Measurements from ENCODE around the gene ATP9B. TPM values are rescaled to one million over a fixed set of nuclear protein-coding genes. Genes with fewer than 3 reads are reported as not detected.
A peak's percentile ranks its signal among the peaks of the same experiment; 100 is the strongest.

ATP9B gene
- total RNA-seq, 1 experiment from 2014 or later = 25.6 TPM

GRCh38 chr18:79400591-79401381 is 331.6 kb downstream of the ATP9B start:
- Mint-ChIP-seq H3K36me3 (ENCODE audit: insufficient read depth, unreplicated experiment) (peaks cover 8% of the 10 kb centered on the region), H3K4me3 (ENCODE audit: low read depth, unreplicated experiment) (peak overlapping the region; percentile 48), H3K4me1 (ENCODE audit: low read depth, unreplicated experiment) (no peaks in the 10 kb centered on the region), H3K27ac (ENCODE audit: unreplicated experiment) (no peak overlapping the region), H3K27me3 (ENCODE audit: unreplicated experiment) (no peaks in the 10 kb centered on the region), H3K9me3 (ENCODE audit: low read depth, unreplicated experiment) (no peaks in the 10 kb centered on the region)
- TF ChIP-seq CTCF (IDR thresholded peaks at IDR 0.05; ENCODE audit: unreplicated experiment) = no peak
- BruUV-seq (replicated peaks) = no TSS peak
- no peak for DNase-seq
- CTCF ChIA-PET = no interaction called here
- intact Hi-C loops (cut with micrococcal nuclease; ENCODE audit: unreplicated experiment) = no loop called here

- Mint-ChIP-seq H3K4me1 (ENCODE audit: low read depth, unreplicated experiment) (no peaks in the 10 kb centered on the region), H3K9me3 (ENCODE audit: low read depth, unreplicated experiment) (no peaks in the 10 kb centered on the region), H3K4me3 (ENCODE audit: low read depth, unreplicated experiment) (peak overlapping the region; percentile 48), H3K27me3 (ENCODE audit: unreplicated experiment) (no peaks in the 10 kb centered on the region), H3K36me3 (ENCODE audit: insufficient read depth, unreplicated experiment) (peaks cover 17% of the 10 kb centered on the region), H3K27ac (ENCODE audit: unreplicated experiment) (no peak overlapping the region)
- no peak for TF ChIP-seq CTCF (IDR thresholded peaks at IDR 0.05; ENCODE audit: unreplicated experiment)
- BruUV-seq (replicated peaks) = no TSS peak
- intact Hi-C loops (cut with micrococcal nuclease; ENCODE audit: unreplicated experiment) = no loop called here
- no peak for DNase-seq
- CTCF ChIA-PET = no interaction called here
Measured at GRCh38 chr18:79401494-79402208, 332.5 kb downstream of the ATP9B start.

GRCh38 chr18:79402209-79402576 is 333.0 kb downstream of the ATP9B start:
- Mint-ChIP-seq H3K4me1 (ENCODE audit: low read depth, unreplicated experiment) (no peaks in the 10 kb centered on the region), H3K36me3 (ENCODE audit: insufficient read depth, unreplicated experiment) (peaks cover 19% of the 10 kb centered on the region), H3K4me3 (ENCODE audit: low read depth, unreplicated experiment) (no peak overlapping the region), H3K27ac (ENCODE audit: unreplicated experiment) (no peak overlapping the region), H3K9me3 (ENCODE audit: low read depth, unreplicated experiment) (no peaks in the 10 kb centered on the region), H3K27me3 (ENCODE audit: unreplicated experiment) (no peaks in the 10 kb centered on the region)
- no peak for TF ChIP-seq CTCF (IDR thresholded peaks at IDR 0.05; ENCODE audit: unreplicated experiment)
- CTCF ChIA-PET = no interaction called here
- intact Hi-C loops (cut with micrococcal nuclease; ENCODE audit: unreplicated experiment) = no loop called here
- BruUV-seq (replicated peaks) = no TSS peak
- DNase-seq = no peak

GRCh38 chr18:79402977-79403722 is 334.0 kb downstream of the ATP9B start:
- H3K4me1 Mint-ChIP-seq (ENCODE audit: low read depth, unreplicated experiment) = no peaks in the 10 kb centered on the region
- no peak for DNase-seq
- CTCF ChIA-PET = no interaction called here
- peaks cover 19% of the 10 kb centered on the region for H3K36me3 Mint-ChIP-seq (ENCODE audit: insufficient read depth, unreplicated experiment)
- no peaks in the 10 kb centered on the region for H3K27me3 Mint-ChIP-seq (ENCODE audit: unreplicated experiment)
- no TSS peak for BruUV-seq (replicated peaks)
- intact Hi-C loops (cut with micrococcal nuclease; ENCODE audit: unreplicated experiment) = loop anchor here (1.0 kb wide), 1 partner anchor 55 kb away; no protein-coding TSS in a partner anchor
- no peak overlapping the region for H3K4me3 Mint-ChIP-seq (ENCODE audit: low read depth, unreplicated experiment)
- H3K27ac Mint-ChIP-seq (ENCODE audit: unreplicated experiment) = no peak overlapping the region
- no peak for TF ChIP-seq CTCF (IDR thresholded peaks at IDR 0.05; ENCODE audit: unreplicated experiment)
- no peaks in the 10 kb centered on the region for H3K9me3 Mint-ChIP-seq (ENCODE audit: low read depth, unreplicated experiment)
